T-cell (primary cell): ENCODE data around the gene ATIC. TPM values are rescaled to one million over a fixed set of nuclear protein-coding genes. Genes with fewer than 3 reads are reported as not detected.
"Not testable (repeated sequence)": the region's sequence is repeated elsewhere in the genome, so short reads cannot be mapped to it uniquely, and the experiment has no call there.

Experiments used
- ATAC-seq, 4 experiments: fragments of 200-7000 bp in 3 of 4; fragments of 150-1000 bp in 1 of 4; cut with Tn5 transposase; replicated peaks in 1 of 4; 1 replicate in 3 of 4; 2 replicates in 1 of 4; pipeline ENCODE4 v1.10.0; 2021; ENCODE audit warnings: moderate library complexity in 3 of 4, mild to moderate bottlenecking in 2 of 4, moderate number of reproducible peaks in 1 of 4
- CTCF ChIA-PET, 2 donors: fragments of 300-600 bp; sonication (Branson Sonifier 250); formaldehyde crosslinking; loops; one replicate each; lab custom pipeline; 2022; ENCODE audit warnings: antibody characterized with exemption in 2 of 2; lab: Charles Lee
- POLR2A ChIA-PET, 2 donors: fragments of 300-600 bp; sonication (Branson Sonifier 250); formaldehyde crosslinking; loops; one replicate each; lab custom pipeline; 2022; ENCODE audit warnings: antibody characterized with exemption in 2 of 2; lab: Charles Lee
- DNase-seq, 35 experiments: peaks; one replicate each; pipeline versions ENCODE4 v3.0.0 to v3.0.0-alpha.2; 2013 to 2023
- H3K27ac ChIP-seq: one replicate; pipeline ENCODE4 v1.5.1; 2013; ENCODE audit warnings: low read length
- H3K27me3 ChIP-seq, 2 experiments: replicated peaks in 1 of 2; 1 replicate in 1 of 2; 2 replicates in 1 of 2; pipeline versions ENCODE4 v1.6.1 to v1.7.0; 2013; ENCODE audit warnings: low read length in 1 of 2, mixed read lengths in 1 of 2; ENCODE audit not compliant: control insufficient read depth in 2 of 2, insufficient read depth in 2 of 2; ENCODE audit errors: extremely low read depth in 1 of 2
- H3K36me3 ChIP-seq, 2 donors: 1 replicate in 1 of 2; 2 replicates in 1 of 2; pipeline versions ENCODE4 v1.6.1 to v1.7.0; 2013; ENCODE audit warnings: low read length in 1 of 2; ENCODE audit not compliant: control insufficient read depth in 2 of 2, insufficient read depth in 1 of 2; ENCODE audit errors: extremely low read depth in 1 of 2
- H3K4me1 ChIP-seq, 2 experiments: 1 replicate in 1 of 2; 2 replicates in 1 of 2; pipeline versions ENCODE4 v1.6.1 to v1.7.0; 2013; ENCODE audit warnings: low read length in 2 of 2, mixed read lengths in 1 of 2; ENCODE audit not compliant: insufficient read depth in 2 of 2, control insufficient read depth in 1 of 2; ENCODE audit errors: extremely low read depth in 1 of 2
- H3K4me3 ChIP-seq, 2 donors: 1 replicate in 1 of 2; 2 replicates in 1 of 2; pipeline versions ENCODE4 v1.5.1 to v1.7.0; 2013; ENCODE audit warnings: mild to moderate bottlenecking in 2 of 2, low read length in 1 of 2, moderate library complexity in 1 of 2; ENCODE audit not compliant: control insufficient read depth in 1 of 2; ENCODE audit errors: extremely low read depth in 1 of 2
- H3K9me3 ChIP-seq: 2 replicates; pipeline ENCODE4 v1.7.0; 2013
- H3K27ac Mint-ChIP-seq, 2 donors: one replicate each; pipeline ENCODE4 v1.8.0; 2020 to 2021; ENCODE audit warnings: mild to moderate bottlenecking in 2 of 2, mixed read lengths in 2 of 2
- H3K27me3 Mint-ChIP-seq, 2 donors: one replicate each; pipeline ENCODE4 v1.8.0; 2021 to 2022; ENCODE audit warnings: mixed read lengths in 2 of 2
- H3K36me3 Mint-ChIP-seq: one replicate; pipeline ENCODE4 v1.8.0; 2021; ENCODE audit warnings: mixed read lengths
- H3K4me1 Mint-ChIP-seq, 3 donors: one replicate each; pipeline ENCODE4 v1.8.0; 2020 to 2022; ENCODE audit warnings: mixed read lengths in 3 of 3, mild to moderate bottlenecking in 1 of 3
- H3K4me3 Mint-ChIP-seq, 3 donors: one replicate each; pipeline ENCODE4 v1.8.0; 2020 to 2022; ENCODE audit warnings: mild to moderate bottlenecking in 3 of 3, mixed read lengths in 3 of 3, moderate library complexity in 3 of 3
- H3K9me3 Mint-ChIP-seq, 3 donors: one replicate each; pipeline ENCODE4 v1.8.0; 2020 to 2022; ENCODE audit warnings: mixed read lengths in 3 of 3
- WGBS: methylation state at CpG from one replicate; pipeline ENCODE4 v1.1.5; 2013; ENCODE audit warnings: missing lambda C conversion rate; ENCODE audit not compliant: insufficient coverage; 5-methylcytosine and 5-hydroxymethylcytosine counted together
- total RNA-seq, 35 experiments: library from RNA in 6 of 35; stranded (reverse) in 6 of 35; fragments of 120-200 nt in 1 of 35; gene quantifications; one replicate each; pipeline versions ENCODE4 v1.2.1 to v1.2.4 and lab custom pipeline; 2013 to 2026

The ATIC gene
- total RNA-seq, 5 donors from 2014 or later (not counting 1 experiment from before 2014, with no cell fraction given): 61.9 to 97.4 (median 78.8) TPM

GRCh38 chr2:215301994-215302393 is 9.9 kb upstream of the ATIC start:
- H3K36me3 ChIP-seq: no peaks in the 10 kb centered on the region
- ChIA-PET CTCF (no interaction called here), POLR2A (no interaction called here)
- Mint-ChIP-seq H3K4me1 (no peaks in the 10 kb centered on the region), H3K27me3 (no peaks in the 10 kb centered on the region), H3K27ac (no peak overlapping the region), H3K4me3 (no peak overlapping the region), H3K36me3 (no peaks in the 10 kb centered on the region), H3K9me3 (peaks cover 0 to 8% (median 4%) of the 10 kb centered on the region in 3 donors)
- no peaks in the 10 kb centered on the region for H3K4me1 ChIP-seq
- DNase-seq (no peak), ATAC-seq (no peak)
- H3K4me3 ChIP-seq: no peak overlapping the region
- WGBS: no CpG with 5 or more reads among the region's 2 CpGs
- H3K27ac ChIP-seq: no peak overlapping the region
- peaks cover 0 to 3% of the 10 kb centered on the region in 2 experiments for H3K27me3 ChIP-seq
- H3K9me3 ChIP-seq: no peaks in the 10 kb centered on the region

DNA sequence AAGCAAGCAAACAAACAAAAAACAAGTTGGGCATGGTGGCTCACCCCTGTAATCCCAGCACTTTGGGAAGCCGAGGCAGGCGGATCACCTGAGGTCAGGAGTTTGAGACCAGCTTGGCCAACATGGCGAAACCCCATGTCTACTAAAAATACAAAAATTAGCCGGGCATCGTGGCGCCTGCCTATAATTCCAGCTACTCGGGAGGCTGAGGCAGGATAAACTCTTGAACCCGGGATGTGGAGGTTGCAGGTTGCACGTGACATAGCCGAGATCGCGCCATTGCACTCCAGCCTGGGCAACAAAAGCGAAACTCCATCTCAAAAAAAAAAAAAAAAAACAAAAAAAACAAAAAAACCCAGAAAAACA is 617 bp upstream of the ATIC start:
- H3K9me3 ChIP-seq, H3K9me3 Mint-ChIP-seq, H3K27me3 Mint-ChIP-seq, H3K36me3 ChIP-seq, H3K27me3 ChIP-seq, POLR2A ChIA-PET: not testable (repeated sequence)
- DNase-seq: peak in 3 of 35 experiments; percentile 9 to 12 (median 12)
- Mint-ChIP-seq H3K27ac (peak overlapping the region; percentile 79 to 84), H3K4me1 (peaks cover 34 to 38% (median 34%) of the 10 kb centered on the region in 3 donors), H3K36me3 (peaks cover 25% of the 10 kb centered on the region), H3K4me3 (peak overlapping the region; percentile 85 to 89 (median 85))
- Histone ChIP-seq H3K4me1 (peaks cover 9 to 21% of the 10 kb centered on the region in 2 experiments), H3K4me3 (peak overlapping the region; percentile 96 to 99), H3K27ac (peak overlapping the region; percentile 42)
- peak in 2 of 4 experiments; percentile 4 to 5 for ATAC-seq
- CTCF ChIA-PET: interaction anchor here in 1 of 2 donors (0.6 kb wide), 1 partner anchor 592 kb away, joined by 3 read pairs; no protein-coding TSS in a partner anchor
- 79% methylated on average over 2 of the region's 13 CpGs for whole genome bisulfite sequencing

DNA sequence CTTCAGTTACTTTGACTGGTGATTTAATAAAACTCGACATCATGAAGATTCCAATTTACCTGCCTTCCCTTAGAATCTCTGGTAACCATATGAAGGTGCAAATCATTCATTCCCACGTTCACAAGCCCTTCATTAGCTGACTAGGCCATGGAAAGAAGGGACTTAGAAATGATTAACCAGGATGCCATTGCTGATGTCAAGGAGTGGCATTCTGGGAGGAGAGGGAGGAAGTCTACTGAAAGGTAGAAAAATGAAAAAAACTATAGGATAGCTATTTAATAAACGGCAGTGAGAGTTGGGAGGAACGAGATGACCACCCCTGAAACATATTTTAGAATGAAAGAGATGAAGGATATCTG is 1.4 kb downstream of the ATIC start:
- Mint-ChIP-seq H3K27ac (peak overlapping the region; percentile 72 to 92), H3K27me3 (no peaks in the 10 kb centered on the region), H3K9me3 (no peaks in the 10 kb centered on the region), H3K4me3 (peak overlapping the region; percentile 85 to 95 (median 89)), H3K4me1 (peaks cover 36 to 49% (median 42%) of the 10 kb centered on the region in 3 donors), H3K36me3 (peaks cover 30% of the 10 kb centered on the region)
- POLR2A ChIA-PET: no interaction called here
- no peak for DNase-seq
- peaks cover 9 to 21% of the 10 kb centered on the region in 2 experiments for H3K4me1 ChIP-seq
- no CpG with 5 or more reads among the region's 4 CpGs for WGBS
- no peaks in the 10 kb centered on the region for H3K9me3 ChIP-seq
- CTCF ChIA-PET: no interaction called here
- no peaks in the 10 kb centered on the region for H3K27me3 ChIP-seq
- H3K27ac ChIP-seq: no peak overlapping the region
- H3K4me3 ChIP-seq: no peak overlapping the region
- ATAC-seq: no peak
- H3K36me3 ChIP-seq: peaks cover 0 to 14% of the 10 kb centered on the region in 2 donors

GRCh38 chr2:215314896-215315295 is 3.0 kb downstream of the ATIC start:
- no peak for ATAC-seq
- CTCF ChIA-PET: interaction anchor here in 1 of 2 donors (0.7 kb wide), 1 partner anchor 136 kb away, joined by 3 read pairs; no protein-coding TSS in a partner anchor

DNA sequence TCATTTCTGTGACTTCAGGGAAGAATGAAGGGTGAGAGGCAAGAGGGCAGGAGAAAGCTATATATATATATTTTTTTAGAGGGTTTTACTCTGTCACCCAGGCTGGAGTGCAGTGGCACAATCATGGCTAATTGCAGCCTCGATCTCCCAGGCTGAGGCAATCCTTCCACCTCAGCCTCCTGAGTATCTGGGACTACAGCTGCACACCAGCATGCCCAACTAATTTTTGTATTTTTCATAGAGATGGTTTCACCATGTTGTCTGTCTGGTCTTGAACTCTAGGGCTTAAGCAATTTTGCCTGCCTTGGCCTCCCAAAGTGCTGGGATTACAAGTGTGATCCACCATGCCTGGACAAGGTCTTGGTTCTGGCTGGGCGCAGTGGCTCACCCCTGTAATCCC is 3.4 kb downstream of the ATIC start:
- ATAC-seq: no peak
- H3K27me3 ChIP-seq: no peaks in the 10 kb centered on the region
- DNase-seq: no peak
- peaks cover 42% of the 10 kb centered on the region for H3K36me3 Mint-ChIP-seq
- H3K4me3 Mint-ChIP-seq: peak overlapping the region in 1 of 3 donors; percentile 12
- CTCF ChIA-PET: no interaction called here
- no peak overlapping the region for H3K4me3 ChIP-seq
- 88% methylated on average over 1 of the region's 2 CpGs for WGBS
- H3K27me3 Mint-ChIP-seq: no peaks in the 10 kb centered on the region
- H3K4me1 Mint-ChIP-seq: peaks cover 40 to 53% (median 47%) of the 10 kb centered on the region in 3 donors
- peaks cover 0 to 29% of the 10 kb centered on the region in 2 donors for H3K36me3 ChIP-seq
- H3K9me3 Mint-ChIP-seq: no peaks in the 10 kb centered on the region
- peaks cover 9 to 21% of the 10 kb centered on the region in 2 experiments for H3K4me1 ChIP-seq
- no peaks in the 10 kb centered on the region for H3K9me3 ChIP-seq
- H3K27ac ChIP-seq: no peak overlapping the region
- POLR2A ChIA-PET: no interaction called here
- H3K27ac Mint-ChIP-seq: peak overlapping the region in 1 of 2 donors; percentile 59

More at GRCh38 chr2:215314896-215315295, 3.0 kb downstream of the ATIC start:
- peak overlapping the region in 1 of 3 donors; percentile 12 for H3K4me3 Mint-ChIP-seq
- peaks cover 36 to 51% (median 44%) of the 10 kb centered on the region in 3 donors for H3K4me1 Mint-ChIP-seq
- Histone ChIP-seq H3K27ac (no peak overlapping the region), H3K4me1 (peaks cover 9 to 21% of the 10 kb centered on the region in 2 experiments), H3K36me3 (peaks cover 0 to 26% of the 10 kb centered on the region in 2 donors), H3K4me3 (no peak overlapping the region), H3K9me3 (no peaks in the 10 kb centered on the region), H3K27me3 (no peaks in the 10 kb centered on the region)
- no peaks in the 10 kb centered on the region for H3K9me3 Mint-ChIP-seq
- H3K27me3 Mint-ChIP-seq: no peaks in the 10 kb centered on the region
- POLR2A ChIA-PET: no interaction called here
- no CpG with 5 or more reads among the region's 1 CpG for WGBS
- peaks cover 38% of the 10 kb centered on the region for H3K36me3 Mint-ChIP-seq
- H3K27ac Mint-ChIP-seq: peak overlapping the region in 1 of 2 donors; percentile 59
- DNase-seq: no peak

- ChIA-PET POLR2A (no interaction called here), CTCF (no interaction called here)
- Mint-ChIP-seq H3K9me3 (no peaks in the 10 kb centered on the region), H3K27me3 (no peaks in the 10 kb centered on the region), H3K4me3 (no peak overlapping the region), H3K27ac (peak overlapping the region; percentile 3 to 28), H3K4me1 (peaks cover 48 to 57% (median 52%) of the 10 kb centered on the region in 3 donors), H3K36me3 (peaks cover 50% of the 10 kb centered on the region)
- no peaks in the 10 kb centered on the region for H3K9me3 ChIP-seq
- no peak for DNase-seq
- no peak for ATAC-seq
- H3K27ac ChIP-seq: no peak overlapping the region
- H3K4me3 ChIP-seq: no peak overlapping the region
- H3K4me1 ChIP-seq: peaks cover 9 to 15% of the 10 kb centered on the region in 2 experiments
- WGBS: no CpG with 5 or more reads among the region's 2 CpGs
- H3K27me3 ChIP-seq: no peaks in the 10 kb centered on the region
- peaks cover 0 to 38% of the 10 kb centered on the region in 2 donors for H3K36me3 ChIP-seq
These were observed 4.5 kb downstream of the ATIC start for GRCh38 chr2:215316336-215316735.
